Vagina (tissue), 2 donors: ENCODE measurements around the gene VPS18.

Experiments
- POLR2A ChIP-seq, 2 donors: fragments of 450-650 bp; IDR thresholded peaks; one replicate each; pipeline ENCODE4 v1.6.1; 2017; ENCODE audit warnings: antibody characterized with exemption in 2 of 2, mild to moderate bottlenecking in 2 of 2, moderate library complexity in 2 of 2
- POLR2AphosphoS5 ChIP-seq, 2 donors: sonication (generic); formaldehyde crosslinking; IDR thresholded peaks; one replicate each; pipeline ENCODE4 v1.9.0; 2017; ENCODE audit warnings: antibody characterized with exemption in 2 of 2, mild to moderate bottlenecking in 2 of 2, low read depth in 1 of 2; ENCODE audit not compliant: insufficient read depth in 1 of 2
- TF ChIP-seq, protein P1 (sequence below), 3 experiments: fragments of 450-650 bp in 2 of 3; fragments of 200-600 bp in 1 of 3; sonication (generic) in 1 of 3; IDR thresholded peaks; one replicate each; pipeline ENCODE4 v1.5.1; 2017 to 2019; ENCODE audit warnings: antibody characterized with exemption in 3 of 3, mild to moderate bottlenecking in 2 of 3, moderate library complexity in 2 of 3

- TF ChIP-seq, protein P1, sequence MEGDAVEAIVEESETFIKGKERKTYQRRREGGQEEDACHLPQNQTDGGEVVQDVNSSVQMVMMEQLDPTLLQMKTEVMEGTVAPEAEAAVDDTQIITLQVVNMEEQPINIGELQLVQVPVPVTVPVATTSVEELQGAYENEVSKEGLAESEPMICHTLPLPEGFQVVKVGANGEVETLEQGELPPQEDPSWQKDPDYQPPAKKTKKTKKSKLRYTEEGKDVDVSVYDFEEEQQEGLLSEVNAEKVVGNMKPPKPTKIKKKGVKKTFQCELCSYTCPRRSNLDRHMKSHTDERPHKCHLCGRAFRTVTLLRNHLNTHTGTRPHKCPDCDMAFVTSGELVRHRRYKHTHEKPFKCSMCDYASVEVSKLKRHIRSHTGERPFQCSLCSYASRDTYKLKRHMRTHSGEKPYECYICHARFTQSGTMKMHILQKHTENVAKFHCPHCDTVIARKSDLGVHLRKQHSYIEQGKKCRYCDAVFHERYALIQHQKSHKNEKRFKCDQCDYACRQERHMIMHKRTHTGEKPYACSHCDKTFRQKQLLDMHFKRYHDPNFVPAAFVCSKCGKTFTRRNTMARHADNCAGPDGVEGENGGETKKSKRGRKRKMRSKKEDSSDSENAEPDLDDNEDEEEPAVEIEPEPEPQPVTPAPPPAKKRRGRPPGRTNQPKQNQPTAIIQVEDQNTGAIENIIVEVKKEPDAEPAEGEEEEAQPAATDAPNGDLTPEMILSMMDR (IDR thresholded peaks at IDR 0.05): no peak
- TF ChIP-seq POLR2A (IDR thresholded peaks at IDR 0.05) (no peak), POLR2AphosphoS5 (IDR thresholded peaks at IDR 0.05; ENCODE audit: insufficient read depth in 1 of 2, low read depth in 1 of 2) (no peak)
These were observed 16.9 kb downstream of the VPS18 start for GRCh38 chr15:40911141-40911540.
